Smooth muscle cell (in vitro differentiated cells): ENCODE results near the gene CD8B2. TPM values are rescaled to one million over a fixed set of nuclear protein-coding genes. Genes with fewer than 3 reads are reported as not detected.
"Not testable (repeated sequence)": the region's sequence is repeated elsewhere in the genome, so short reads cannot be mapped to it uniquely, and the experiment has no call there.

Source experiments
- DNase-seq: peaks from one replicate; lab custom pipeline; 2025; ENCODE audit not compliant: unreplicated experiment; lab: John Stamatoyannopoulos, UW
- H2AFZ ChIP-seq: fragments of 200-600 bp; sonication (generic); 2 replicates; pipeline ENCODE4 v1.6.0; 2016; ENCODE audit warnings: antibody characterized with exemption, low read depth, mild to moderate bottlenecking
- H3F3A ChIP-seq: fragments of 200-600 bp; sonication (generic); 2 replicates; pipeline ENCODE4 v1.6.0; 2017; ENCODE audit warnings: antibody characterized with exemption, low read depth
- H3K27ac ChIP-seq: fragments of 200-600 bp; sonication (generic); 2 replicates; pipeline ENCODE4 v1.5.1; 2016; ENCODE audit warnings: low read depth, mild to moderate bottlenecking
- H3K27me3 ChIP-seq: fragments of 200-600 bp; sonication (generic); 2 replicates; pipeline ENCODE4 v1.6.1; 2016; ENCODE audit warnings: low read depth, mild to moderate bottlenecking
- H3K36me3 ChIP-seq: fragments of 200-600 bp; sonication (generic); 2 replicates; pipeline ENCODE4 v1.5.1; 2016; ENCODE audit warnings: low read depth
- H3K4me1 ChIP-seq: fragments of 200-600 bp; sonication (generic); 2 replicates; pipeline ENCODE4 v1.5.1; 2016; ENCODE audit warnings: low read depth
- H3K4me2 ChIP-seq: fragments of 200-600 bp; sonication (generic); 2 replicates; pipeline ENCODE4 v1.6.0; 2016; ENCODE audit warnings: mild to moderate bottlenecking
- H3K4me3 ChIP-seq: fragments of 200-600 bp; sonication (generic); 2 replicates; pipeline ENCODE4 v1.5.1; 2016; ENCODE audit warnings: mild to moderate bottlenecking
- H3K79me2 ChIP-seq: fragments of 200-600 bp; sonication (generic); 2 replicates; pipeline ENCODE4 v1.6.0; 2016; ENCODE audit warnings: low read depth, mild to moderate bottlenecking
- H3K9ac ChIP-seq: fragments of 200-600 bp; sonication (generic); 2 replicates; pipeline ENCODE4 v1.6.0; 2016; ENCODE audit warnings: low read depth
- H3K9me3 ChIP-seq: fragments of 200-600 bp; sonication (generic); replicated peaks from 2 replicates; pipeline ENCODE4 v1.5.1; 2016; ENCODE audit warnings: low read depth
- H4K20me1 ChIP-seq: fragments of 200-600 bp; sonication (generic); 2 replicates; pipeline ENCODE4 v1.6.0; 2016; ENCODE audit warnings: low read depth
- WGBS: methylation state at CpG from one replicate; pipeline ENCODE4 v1.1.7; 2016; ENCODE audit warnings: low lambda C conversion rate; 5-methylcytosine and 5-hydroxymethylcytosine counted together
- polyA plus RNA-seq: library from polyadenylated mRNA; unstranded; fragments of >200 nt; fragmentation: Nextera tagmentation; extraction: Ambion mirVana; gene quantifications from 2 replicates; pipeline ENCODE4 v1.2.1, GENCODE V29; 2016
- total RNA-seq: library from RNA; depleted of rRNA; stranded (reverse); fragments of >200 nt; gene quantifications from 2 replicates; pipeline ENCODE4 v1.2.3, GENCODE V29; 2014
- TF ChIP-seq, protein P1 (sequence below): fragments of 200-600 bp; sonication (generic); IDR thresholded peaks from 2 replicates; pipeline ENCODE4 v1.5.1; 2017; ENCODE audit warnings: borderline replicate concordance, mild to moderate bottlenecking, antibody characterized with exemption; ENCODE audit not compliant: insufficient read depth, poor library complexity, severe bottlenecking

The CD8B2 gene
- total and polyA plus RNA-seq, 2 experiments from 2014 or later, result not detected

DNA sequence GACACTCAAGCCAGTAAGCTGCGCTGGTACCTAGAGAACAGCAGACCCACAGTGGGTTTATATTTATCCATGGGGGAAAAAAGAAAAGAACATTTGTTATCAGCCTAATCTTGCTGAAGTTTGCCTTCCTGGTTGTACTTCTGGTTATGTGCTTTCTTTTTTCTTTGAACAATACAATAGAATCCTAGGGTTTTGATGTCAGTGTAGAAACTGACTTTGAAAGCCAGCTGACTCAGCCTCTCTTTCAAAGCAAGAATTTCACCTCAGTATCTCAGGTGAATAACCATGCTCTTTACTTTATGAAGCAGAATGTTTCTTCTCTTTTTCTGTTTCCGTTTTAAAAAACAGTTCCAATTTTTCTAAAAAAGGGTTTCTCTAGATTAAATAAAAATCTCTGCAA lies 78.4 kb downstream of the CD8B2 start:
- no peaks in the 10 kb centered on the region for H3K79me2 ChIP-seq

DNA sequence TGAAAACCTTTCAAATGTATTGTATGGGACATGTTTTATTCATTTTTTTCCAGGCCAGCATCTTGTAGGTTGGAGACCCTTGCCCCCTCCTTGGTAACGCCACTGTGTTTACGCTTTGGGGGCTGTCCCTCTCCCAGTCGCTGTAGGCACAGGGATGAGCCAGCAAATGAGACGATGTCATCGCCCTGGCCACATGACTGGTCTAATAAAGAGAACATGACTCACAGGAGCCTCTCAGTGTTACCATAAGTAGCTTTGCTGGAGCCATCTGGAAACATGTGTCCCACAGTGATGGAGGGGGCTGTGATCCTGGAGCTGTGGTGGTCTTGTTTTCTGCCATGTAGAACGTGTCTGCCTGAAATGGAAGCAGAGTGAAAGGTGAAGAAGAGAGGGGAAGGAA lies 78.9 kb downstream of the CD8B2 start:
- no peak overlapping the region for H3K4me3 ChIP-seq
- H3K4me2 ChIP-seq, result peak overlapping the region; percentile 60
- no peaks in the 10 kb centered on the region for H4K20me1 ChIP-seq
- H3K9me3 ChIP-seq, result no peaks in the 10 kb centered on the region
- H2AFZ ChIP-seq, result peak overlapping the region; percentile 6
- 19% methylated on average over 6 of the region's 6 CpGs for WGBS
- peak overlapping the region; percentile 63 for H3K9ac ChIP-seq
- H3K79me2 ChIP-seq, result no peaks in the 10 kb centered on the region
- H3F3A ChIP-seq, result no peaks in the 10 kb centered on the region
- TF ChIP-seq, protein P1, sequence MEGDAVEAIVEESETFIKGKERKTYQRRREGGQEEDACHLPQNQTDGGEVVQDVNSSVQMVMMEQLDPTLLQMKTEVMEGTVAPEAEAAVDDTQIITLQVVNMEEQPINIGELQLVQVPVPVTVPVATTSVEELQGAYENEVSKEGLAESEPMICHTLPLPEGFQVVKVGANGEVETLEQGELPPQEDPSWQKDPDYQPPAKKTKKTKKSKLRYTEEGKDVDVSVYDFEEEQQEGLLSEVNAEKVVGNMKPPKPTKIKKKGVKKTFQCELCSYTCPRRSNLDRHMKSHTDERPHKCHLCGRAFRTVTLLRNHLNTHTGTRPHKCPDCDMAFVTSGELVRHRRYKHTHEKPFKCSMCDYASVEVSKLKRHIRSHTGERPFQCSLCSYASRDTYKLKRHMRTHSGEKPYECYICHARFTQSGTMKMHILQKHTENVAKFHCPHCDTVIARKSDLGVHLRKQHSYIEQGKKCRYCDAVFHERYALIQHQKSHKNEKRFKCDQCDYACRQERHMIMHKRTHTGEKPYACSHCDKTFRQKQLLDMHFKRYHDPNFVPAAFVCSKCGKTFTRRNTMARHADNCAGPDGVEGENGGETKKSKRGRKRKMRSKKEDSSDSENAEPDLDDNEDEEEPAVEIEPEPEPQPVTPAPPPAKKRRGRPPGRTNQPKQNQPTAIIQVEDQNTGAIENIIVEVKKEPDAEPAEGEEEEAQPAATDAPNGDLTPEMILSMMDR, result no peak
- H3K4me1 ChIP-seq, result peaks cover 3% of the 10 kb centered on the region
- H3K36me3 ChIP-seq, result no peaks in the 10 kb centered on the region
- no peak for DNase-seq
- H3K27ac ChIP-seq, result peak overlapping the region; percentile 80
- no peaks in the 10 kb centered on the region for H3K27me3 ChIP-seq

More for the DNA sequence above, 78.4 kb downstream of the CD8B2 start:
- Histone ChIP-seq H2AFZ (peak overlapping the region; percentile 6), H3K9me3 (no peaks in the 10 kb centered on the region), H3K9ac (peak overlapping the region; percentile 63), H3K4me1 (peaks cover 3% of the 10 kb centered on the region), H3K27me3 (no peaks in the 10 kb centered on the region), H4K20me1 (no peaks in the 10 kb centered on the region), H3K36me3 (no peaks in the 10 kb centered on the region), H3K27ac (peak overlapping the region; percentile 80), H3K4me2 (peak overlapping the region; percentile 60), H3K4me3 (no peak overlapping the region), H3F3A (no peaks in the 10 kb centered on the region)
- 83% methylated on average over 2 of the region's 2 CpGs for WGBS
- DNase-seq, result no peak
- TF ChIP-seq, protein P1, result no peak

DNA sequence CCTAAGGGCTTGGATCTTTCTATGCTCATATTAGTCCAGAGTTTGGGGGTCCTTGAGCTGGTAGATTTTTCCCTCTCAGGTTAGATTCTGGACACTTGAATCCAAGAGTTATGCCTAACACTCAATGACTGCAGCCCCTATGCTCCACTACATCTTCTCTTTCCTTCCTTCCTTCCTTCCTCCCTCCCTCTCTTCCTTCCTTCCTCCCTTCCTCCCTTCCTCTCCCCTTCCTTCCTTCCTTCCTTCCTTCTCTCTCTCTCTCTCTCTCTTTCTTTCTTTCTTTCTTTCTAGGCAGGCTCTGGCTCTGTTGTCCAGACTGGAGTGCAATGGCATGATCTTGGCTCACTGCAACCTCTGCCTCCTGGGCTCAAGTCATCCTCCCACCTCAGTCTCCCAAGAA lies 79.3 kb downstream of the CD8B2 start:
- H3K27me3 ChIP-seq, H3K9ac ChIP-seq, H3K79me2 ChIP-seq, H3F3A ChIP-seq, H3K36me3 ChIP-seq, H3K4me3 ChIP-seq, H4K20me1 ChIP-seq, H3K4me1 ChIP-seq, H3K9me3 ChIP-seq, DNase-seq: not testable (repeated sequence)
- Histone ChIP-seq H3K27ac (peak overlapping the region; percentile 80), H3K4me2 (peak overlapping the region; percentile 60), H2AFZ (peak overlapping the region; percentile 6)

DNA sequence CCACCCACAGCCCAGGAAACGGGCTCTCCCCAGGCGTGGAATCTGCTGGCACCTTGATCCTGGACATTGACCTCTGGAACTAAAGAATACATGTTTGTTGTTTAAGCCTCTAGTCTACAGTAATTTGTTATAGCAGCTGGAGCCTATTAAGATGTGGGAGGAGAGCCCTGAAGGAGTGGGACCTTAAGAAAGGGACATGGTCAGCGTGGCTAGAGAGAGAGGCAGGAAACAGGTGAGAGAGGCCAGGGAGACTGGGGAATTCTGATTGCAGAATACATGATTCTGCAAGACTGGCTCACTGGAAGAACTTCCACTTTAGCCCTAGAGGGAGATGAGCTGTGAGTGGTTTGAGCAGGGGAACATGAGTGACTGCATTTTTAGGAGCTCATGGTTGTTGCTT lies 83.2 kb downstream of the CD8B2 start:
- no peaks in the 10 kb centered on the region for H3K27me3 ChIP-seq
- H3K9ac ChIP-seq, result no peak overlapping the region
- no peak overlapping the region for H2AFZ ChIP-seq
- H3K4me1 ChIP-seq, result peaks cover 3% of the 10 kb centered on the region
- H4K20me1 ChIP-seq, result no peaks in the 10 kb centered on the region
- no peak for DNase-seq
- H3K79me2 ChIP-seq, result no peaks in the 10 kb centered on the region
- H3K4me2 ChIP-seq, result no peak overlapping the region
- no peaks in the 10 kb centered on the region for H3K9me3 ChIP-seq
- no peaks in the 10 kb centered on the region for H3F3A ChIP-seq
- 90% methylated on average over 3 of the region's 3 CpGs for WGBS
- no peak overlapping the region for H3K4me3 ChIP-seq
- TF ChIP-seq, protein P1, result no peak
- H3K36me3 ChIP-seq, result no peaks in the 10 kb centered on the region
- H3K27ac ChIP-seq, result no peak overlapping the region

Other genes with a start within 250 kb of the CD8B2 start
- 0.04 and 0.22 TPM in 2 replicates for gene RGPD3, start 19.0 kb upstream of the CD8B2 start, total RNA-seq
- 0.04 TPM in 1 of 2 replicates, not detected in the other for gene RGPD3, start 19.0 kb upstream of the CD8B2 start, polyA plus RNA-seq